Memory B cell (primary cell): Measurements from ENCODE around the gene PNMA8A.
"Not testable (repeated sequence)": the region's sequence is repeated elsewhere in the genome, so short reads cannot be mapped to it uniquely, and the experiment has no call there.

Experiments used
- ATAC-seq: fragments of 150-1000 bp; cut with Tn5 transposase; 2 replicates; pipeline ENCODE4 v1.10.0; 2021; ENCODE audit warnings: low read depth, mild to moderate bottlenecking, moderate library complexity
- DNase-seq, 2 donors: peaks; one replicate each; pipeline ENCODE4 v3.0.0; 2022; ENCODE audit warnings: low spot score in 2 of 2
- H3K27ac Mint-ChIP-seq: one replicate; pipeline ENCODE4 v1.8.0; 2022; ENCODE audit warnings: mild to moderate bottlenecking, moderate library complexity, mixed read lengths
- H3K27me3 Mint-ChIP-seq: one replicate; pipeline ENCODE4 v1.8.0; 2022; ENCODE audit warnings: mixed read lengths
- H3K36me3 Mint-ChIP-seq: one replicate; pipeline ENCODE4 v1.8.0; 2022; ENCODE audit warnings: mild to moderate bottlenecking, mixed read lengths
- H3K4me1 Mint-ChIP-seq: one replicate; pipeline ENCODE4 v1.8.0; 2022; ENCODE audit warnings: mixed read lengths
- H3K4me3 Mint-ChIP-seq: one replicate; pipeline ENCODE4 v1.8.0; 2022; ENCODE audit warnings: mild to moderate bottlenecking, moderate library complexity, mixed read lengths
- H3K9me3 Mint-ChIP-seq: one replicate; pipeline ENCODE4 v1.8.0; 2022; ENCODE audit warnings: mixed read lengths

The PNMA8A gene

DNA sequence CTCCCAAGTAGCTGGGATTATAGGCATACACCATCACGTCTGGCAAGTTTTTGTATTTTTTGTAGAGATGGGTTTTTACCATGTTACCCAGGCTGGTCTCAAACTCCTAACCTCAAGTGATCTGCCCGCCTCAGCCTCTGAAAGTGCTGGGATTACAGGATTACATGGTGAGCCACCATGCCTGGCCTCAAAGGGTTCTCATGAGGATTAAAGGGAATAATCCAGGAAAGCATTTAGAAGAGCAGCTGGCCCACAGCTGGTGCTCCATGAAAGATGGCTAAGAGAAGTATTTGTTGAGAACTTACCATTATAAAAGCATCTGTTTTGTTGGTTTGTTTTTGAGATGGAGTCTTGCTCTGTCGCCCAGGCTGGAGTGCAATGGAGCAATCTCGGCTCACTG lies 25.5 kb upstream of the PNMA8A start:
- Mint-ChIP-seq H3K27me3 (peaks cover 27% of the 10 kb centered on the region), H3K4me1 (peaks cover 15% of the 10 kb centered on the region)
- ATAC-seq, H3K36me3 Mint-ChIP-seq, DNase-seq, H3K27ac Mint-ChIP-seq, H3K4me3 Mint-ChIP-seq, H3K9me3 Mint-ChIP-seq: not testable (repeated sequence)

DNA sequence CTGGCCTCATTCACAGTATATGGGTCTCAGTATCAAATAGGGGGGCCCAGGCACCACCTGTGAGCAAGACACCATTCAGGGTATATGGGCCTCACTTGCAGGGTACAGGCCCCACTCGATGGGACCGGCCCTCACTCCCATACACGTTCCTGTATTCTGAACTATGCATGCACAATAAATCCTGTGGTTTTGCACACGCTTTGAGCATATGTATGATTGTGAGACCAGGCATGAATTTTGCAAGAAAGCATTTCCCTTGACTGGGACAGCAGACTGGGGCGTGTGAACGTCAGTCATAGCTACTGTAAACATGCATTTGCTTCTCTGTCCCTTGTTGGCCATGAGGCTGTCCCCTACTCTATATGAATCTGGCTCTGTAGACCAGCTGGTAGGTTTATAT lies 24.9 kb upstream of the PNMA8A start:
- DNase-seq (no peak), ATAC-seq (no peak)
- H3K36me3 Mint-ChIP-seq: no peaks in the 10 kb centered on the region
- H3K4me1 Mint-ChIP-seq: peaks cover 15% of the 10 kb centered on the region
- H3K27ac Mint-ChIP-seq: no peak overlapping the region
- H3K9me3 Mint-ChIP-seq: no peaks in the 10 kb centered on the region
- no peak overlapping the region for H3K4me3 Mint-ChIP-seq
- H3K27me3 Mint-ChIP-seq: peaks cover 30% of the 10 kb centered on the region

DNA sequence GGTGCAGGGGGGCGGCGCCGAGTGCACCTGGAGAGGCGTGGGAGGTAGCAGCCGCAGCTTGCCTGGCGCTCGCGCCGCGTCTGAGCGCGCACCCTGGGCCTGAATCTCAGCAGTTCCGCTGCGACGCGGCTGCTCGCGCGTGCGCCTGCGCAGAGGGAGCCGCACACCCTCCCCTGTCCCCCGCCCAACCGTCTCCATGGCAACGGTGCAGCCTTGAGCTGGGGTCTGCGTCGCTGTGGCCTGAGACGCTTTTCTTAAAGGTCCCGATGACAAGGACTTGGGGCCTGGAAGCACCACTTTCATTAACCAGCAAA lies 24.4 kb upstream of the PNMA8A start, which contains the start of gene PNMA8B:
PNMA8B (minus strand) TSS at position 82 of the 314 bp plus-strand sequence. CDS start 402 bp downstream, outside the sequence.
- ATAC-seq (peak; percentile 63), DNase-seq (no peak)
- peak within 1 kb of the TSS; percentile 78 for H3K4me3 Mint-ChIP-seq
- peaks cover 33% of the 10 kb centered on the region for H3K27me3 Mint-ChIP-seq
- no peaks in the 10 kb centered on the region for H3K36me3 Mint-ChIP-seq
- H3K4me1 Mint-ChIP-seq: peaks cover 16% of the 10 kb centered on the region
- H3K27ac Mint-ChIP-seq: no peak within 1 kb of the TSS
- H3K9me3 Mint-ChIP-seq: peaks cover under 1% of the 10 kb centered on the region

DNA sequence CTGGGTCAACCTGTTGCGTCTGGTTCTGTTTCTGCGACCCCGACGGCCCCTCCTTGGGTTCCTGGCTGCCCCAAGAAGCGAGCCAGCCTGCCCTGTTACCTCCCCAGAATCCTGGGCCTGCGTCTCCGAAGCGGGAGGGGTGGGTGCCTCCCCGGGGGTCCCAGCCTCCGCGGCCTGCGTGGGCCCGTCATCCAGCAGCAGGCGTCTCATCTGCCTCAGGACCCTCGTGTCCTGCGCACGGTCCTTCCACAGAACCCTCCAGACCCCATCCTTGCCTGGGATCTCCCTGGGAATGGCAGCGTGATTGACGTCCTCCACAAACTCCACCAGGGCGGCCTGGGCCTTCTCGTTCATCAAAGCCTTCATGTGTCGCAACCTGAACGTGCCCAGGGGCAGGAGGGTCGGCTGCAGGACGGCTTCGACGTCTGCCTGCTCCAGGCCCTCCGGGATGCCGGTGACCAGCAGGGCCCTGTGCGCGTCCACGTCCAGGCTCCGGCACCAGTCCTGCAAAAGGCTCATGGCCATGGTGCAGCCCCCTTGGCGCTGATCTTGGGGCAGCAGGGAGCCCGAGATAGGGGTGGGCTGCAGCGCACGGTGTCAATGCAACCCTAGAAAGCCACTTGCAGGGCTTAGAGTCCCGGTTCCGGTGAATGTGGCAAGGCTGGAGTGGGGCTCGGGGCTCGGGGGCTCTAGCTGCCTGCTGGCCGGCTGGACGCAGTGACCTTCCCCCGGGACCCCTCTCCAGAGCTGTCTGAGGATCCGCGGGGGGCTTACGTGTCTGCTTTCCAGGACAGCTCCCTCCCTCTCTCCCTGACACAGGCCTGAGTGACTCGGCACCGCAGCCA lies 23.8 kb upstream of the PNMA8A start:
- Mint-ChIP-seq H3K27me3 (peaks cover 35% of the 10 kb centered on the region), H3K4me1 (peaks cover 20% of the 10 kb centered on the region), H3K4me3 (peak overlapping the region; percentile 78), H3K27ac (no peak overlapping the region), H3K9me3 (peaks cover 1% of the 10 kb centered on the region), H3K36me3 (no peaks in the 10 kb centered on the region)
- no peak for ATAC-seq
- no peak for DNase-seq

DNA sequence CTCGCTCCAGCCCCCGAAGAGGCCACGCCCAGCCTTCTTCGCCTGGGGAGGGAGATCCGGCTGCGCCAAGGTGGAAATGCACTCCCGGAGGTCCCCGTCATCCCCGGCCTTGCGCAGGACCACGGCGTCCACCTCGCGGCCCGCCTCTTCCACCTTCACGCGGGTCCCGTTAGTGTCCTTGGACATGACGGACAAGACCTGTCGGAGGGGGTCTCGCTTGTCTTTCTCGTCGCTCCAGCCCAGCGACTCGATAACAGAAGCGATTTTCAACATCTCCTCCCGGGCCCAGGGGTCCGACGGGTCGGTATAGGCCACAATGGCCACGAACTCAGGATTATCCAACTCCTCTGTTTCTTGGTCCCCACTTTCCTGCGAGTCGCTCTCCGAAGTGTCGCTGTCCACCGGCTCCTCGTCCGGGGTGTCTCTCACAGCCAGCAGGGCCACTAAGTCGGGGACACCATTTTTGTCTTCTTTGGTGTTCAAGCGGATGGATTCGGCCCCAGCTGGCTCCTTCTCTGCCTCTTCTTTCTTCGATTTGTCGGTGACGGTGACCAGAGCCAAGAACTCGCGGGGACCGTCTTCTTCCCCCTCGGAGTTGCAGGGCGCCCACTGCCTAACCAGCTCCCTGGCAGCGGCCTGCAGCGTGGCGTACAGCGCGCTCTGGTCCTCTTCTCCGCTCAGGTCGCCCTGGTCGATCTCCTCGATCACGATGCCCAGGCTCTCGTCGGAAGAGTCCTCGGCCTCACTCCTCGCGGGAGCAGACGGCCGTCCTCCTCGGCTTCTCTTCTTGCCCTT lies 23.0 kb upstream of the PNMA8A start:
- H3K36me3 Mint-ChIP-seq: no peaks in the 10 kb centered on the region
- H3K27me3 Mint-ChIP-seq: peaks cover 37% of the 10 kb centered on the region
- DNase-seq: no peak
- no peak for ATAC-seq
- H3K9me3 Mint-ChIP-seq: peaks cover 1% of the 10 kb centered on the region
- peaks cover 24% of the 10 kb centered on the region for H3K4me1 Mint-ChIP-seq
- peak overlapping the region; percentile 78 for H3K4me3 Mint-ChIP-seq
- peak overlapping the region; percentile 73 for H3K27ac Mint-ChIP-seq

DNA sequence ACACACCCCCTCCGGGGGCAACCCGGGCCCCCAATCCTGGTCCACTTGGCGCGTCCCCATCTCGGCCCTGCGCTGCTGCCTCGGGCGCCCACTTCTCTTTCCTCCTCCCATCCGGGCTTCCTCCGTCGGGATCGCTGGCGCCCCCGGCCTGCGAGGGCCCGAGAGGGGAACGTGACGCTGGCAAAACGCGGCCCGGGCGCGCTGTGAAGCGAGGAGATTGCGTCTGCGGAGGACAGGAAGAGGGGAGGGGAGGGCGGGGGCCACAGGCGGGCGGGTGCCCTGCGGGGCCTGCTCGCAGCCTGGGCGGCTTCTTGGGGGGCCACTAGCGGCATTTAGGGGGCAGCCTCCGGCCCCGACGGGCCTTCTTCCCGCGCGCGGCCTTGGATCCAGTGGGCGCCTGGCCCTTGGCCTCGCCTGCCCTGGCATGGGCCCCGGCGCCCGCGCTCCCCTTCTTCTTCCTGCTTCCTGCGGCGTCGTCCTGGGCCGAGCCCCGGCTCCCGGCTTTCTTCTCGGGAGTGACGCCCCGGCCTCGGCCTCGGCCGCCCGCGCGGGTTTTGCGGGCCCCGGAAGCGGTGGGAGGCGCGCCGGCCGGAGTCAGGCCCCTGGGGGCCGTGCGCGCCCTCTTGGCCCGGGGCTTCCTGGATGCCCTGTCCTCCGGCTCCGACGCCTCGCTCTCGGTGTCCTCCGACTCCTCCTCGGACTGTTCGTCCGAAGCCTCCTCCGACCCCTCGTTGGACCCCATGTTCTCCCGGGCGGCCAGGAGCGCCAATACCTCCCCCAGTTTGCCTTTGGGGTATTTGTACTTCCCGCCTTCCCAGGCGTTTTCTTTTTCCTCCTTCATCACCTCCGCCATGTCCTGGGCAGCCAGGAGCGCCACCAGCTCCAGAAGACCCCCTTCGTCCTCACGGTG lies 22.1 kb upstream of the PNMA8A start:
- Mint-ChIP-seq H3K27me3 (peaks cover 42% of the 10 kb centered on the region), H3K4me3 (peak overlapping the region; percentile 80), H3K27ac (peak overlapping the region; percentile 73), H3K9me3 (peaks cover 1% of the 10 kb centered on the region), H3K4me1 (peaks cover 26% of the 10 kb centered on the region), H3K36me3 (no peaks in the 10 kb centered on the region)
- ATAC-seq (peak; percentile 52), DNase-seq (no peak)

DNA sequence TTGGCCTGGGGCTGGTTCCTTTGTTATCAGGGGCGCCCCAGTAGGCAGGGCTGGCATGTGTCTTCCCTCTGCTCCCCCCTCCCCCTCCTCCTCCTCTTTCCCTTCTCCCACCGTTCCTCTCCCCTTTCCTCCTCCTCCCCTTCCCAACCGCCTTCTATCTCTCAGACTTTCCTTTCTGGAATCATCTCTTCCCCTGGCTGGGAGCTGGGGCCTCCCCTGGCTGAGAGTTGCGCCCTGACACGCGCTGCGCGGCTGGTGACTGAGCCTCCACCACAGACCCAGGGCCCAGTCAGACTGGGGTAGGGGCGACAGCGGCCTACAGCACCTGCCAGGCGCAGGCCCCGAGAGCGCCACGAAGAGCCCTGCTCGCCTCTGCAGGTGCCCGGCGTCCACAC lies 21.5 kb upstream of the PNMA8A start:
- ATAC-seq: no peak
- Mint-ChIP-seq H3K4me3 (peak overlapping the region; percentile 21), H3K36me3 (no peaks in the 10 kb centered on the region), H3K4me1 (peaks cover 30% of the 10 kb centered on the region), H3K27me3 (peaks cover 43% of the 10 kb centered on the region), H3K27ac (peak overlapping the region; percentile 28), H3K9me3 (peaks cover 1% of the 10 kb centered on the region)
- DNase-seq: no peak

DNA sequence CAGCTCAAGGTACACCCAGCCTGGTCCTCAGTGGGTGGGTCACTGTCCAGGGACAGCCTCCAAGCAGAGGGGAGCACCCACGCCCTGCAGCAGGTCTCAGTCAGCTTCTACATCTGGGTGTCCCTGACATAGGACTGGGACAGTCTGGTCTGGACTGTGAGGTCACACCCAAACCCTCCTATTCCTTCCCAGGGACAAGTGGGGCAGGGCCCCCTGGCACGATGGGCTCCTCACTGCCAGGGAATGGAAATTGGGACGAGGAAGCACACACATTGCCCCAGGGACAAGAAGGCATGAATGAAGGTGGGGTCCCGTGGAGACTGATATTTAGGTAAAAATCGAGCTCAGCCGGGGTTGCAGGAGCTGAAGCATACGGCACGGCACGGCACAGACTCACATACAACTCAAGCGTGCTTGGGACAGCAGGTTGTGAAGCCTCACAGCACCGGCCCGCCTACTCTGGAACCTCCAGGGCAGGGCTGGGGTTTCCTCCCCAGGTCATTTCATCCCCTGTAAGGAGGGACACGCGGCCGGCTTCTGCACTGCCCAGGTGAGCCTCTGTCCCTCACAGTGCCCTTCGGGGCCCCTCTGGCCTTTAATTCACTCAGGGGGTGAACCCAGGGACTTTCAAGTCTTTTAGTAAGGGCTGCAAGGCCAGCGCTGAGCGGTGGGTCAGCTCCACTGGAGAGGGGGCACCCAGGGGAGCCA lies 20.8 kb upstream of the PNMA8A start:
- DNase-seq: no peak
- Mint-ChIP-seq H3K9me3 (peaks cover 1% of the 10 kb centered on the region), H3K4me1 (peaks cover 31% of the 10 kb centered on the region), H3K4me3 (no peak overlapping the region), H3K27ac (no peak overlapping the region), H3K27me3 (peaks cover 42% of the 10 kb centered on the region), H3K36me3 (no peaks in the 10 kb centered on the region)
- no peak for ATAC-seq

DNA sequence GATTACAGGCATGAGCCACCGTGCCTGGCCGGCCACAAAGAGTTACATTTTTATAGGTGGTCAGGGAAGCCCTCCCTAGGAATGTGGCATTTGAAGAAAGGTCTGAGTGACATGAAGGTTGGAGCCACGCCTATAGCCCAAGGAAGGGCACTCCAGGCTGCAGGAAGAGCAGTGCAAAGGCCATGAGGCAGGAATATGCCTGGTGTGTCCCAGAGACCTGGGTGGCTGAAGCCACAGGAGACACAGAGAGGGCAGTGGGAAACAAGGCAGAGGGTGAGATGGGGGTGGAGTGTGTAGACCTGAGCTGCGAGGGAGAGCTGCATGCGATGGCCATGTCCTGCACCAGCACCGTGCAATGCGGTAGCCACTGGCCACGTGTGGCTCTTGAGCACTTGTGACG lies 19.4 kb upstream of the PNMA8A start:
- no peak for ATAC-seq
- Mint-ChIP-seq H3K27me3 (peaks cover 48% of the 10 kb centered on the region), H3K4me3 (no peak overlapping the region), H3K27ac (peak overlapping the region; percentile 19), H3K36me3 (no peaks in the 10 kb centered on the region), H3K9me3 (peaks cover 1% of the 10 kb centered on the region), H3K4me1 (peaks cover 31% of the 10 kb centered on the region)
- DNase-seq: no peak

DNA sequence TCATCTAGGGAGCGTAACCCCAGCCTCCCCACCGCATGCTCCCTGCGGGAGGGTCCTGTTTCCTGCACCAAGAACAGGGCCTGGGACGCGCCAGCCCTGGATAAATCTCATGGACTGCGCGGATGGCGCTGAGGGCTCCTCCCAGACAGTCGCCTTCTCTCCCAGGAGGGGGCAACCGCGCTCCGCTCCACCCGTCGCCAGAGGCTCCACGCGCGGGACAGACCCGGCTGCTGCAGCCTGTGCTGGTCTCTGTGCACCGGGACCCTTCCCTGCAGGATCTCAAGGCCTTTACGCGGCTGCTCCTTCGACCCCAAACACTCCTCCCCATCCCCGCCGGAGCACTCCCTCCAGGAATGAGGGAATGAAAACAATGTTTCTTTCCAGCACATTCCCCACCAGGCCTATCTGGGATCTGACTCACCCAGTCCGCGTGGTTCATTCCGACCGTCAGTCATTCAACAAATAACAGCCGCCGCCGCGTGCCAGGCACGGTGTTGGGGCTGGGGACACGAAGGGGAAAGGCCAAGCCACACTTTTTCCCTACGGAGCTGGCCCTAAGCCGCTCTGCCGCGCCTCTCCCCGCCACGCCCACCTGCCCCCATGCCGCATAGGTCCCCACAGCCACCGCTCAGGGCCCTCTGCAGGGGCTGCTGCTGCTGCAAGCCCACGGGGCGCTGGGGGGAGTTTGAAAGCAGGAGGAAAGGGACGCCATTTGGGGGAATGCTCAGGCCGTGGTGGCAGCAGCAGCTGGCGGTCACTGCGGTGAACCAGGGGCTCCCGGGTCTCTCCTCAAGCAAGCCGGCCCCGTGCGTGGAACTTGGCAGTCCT lies 18.3 kb upstream of the PNMA8A start:
- DNase-seq: no peak
- Mint-ChIP-seq H3K4me1 (peaks cover 28% of the 10 kb centered on the region), H3K36me3 (no peaks in the 10 kb centered on the region), H3K9me3 (peaks cover 1% of the 10 kb centered on the region), H3K27me3 (peaks cover 47% of the 10 kb centered on the region), H3K27ac (no peak overlapping the region), H3K4me3 (no peak overlapping the region)
- ATAC-seq: no peak

DNA sequence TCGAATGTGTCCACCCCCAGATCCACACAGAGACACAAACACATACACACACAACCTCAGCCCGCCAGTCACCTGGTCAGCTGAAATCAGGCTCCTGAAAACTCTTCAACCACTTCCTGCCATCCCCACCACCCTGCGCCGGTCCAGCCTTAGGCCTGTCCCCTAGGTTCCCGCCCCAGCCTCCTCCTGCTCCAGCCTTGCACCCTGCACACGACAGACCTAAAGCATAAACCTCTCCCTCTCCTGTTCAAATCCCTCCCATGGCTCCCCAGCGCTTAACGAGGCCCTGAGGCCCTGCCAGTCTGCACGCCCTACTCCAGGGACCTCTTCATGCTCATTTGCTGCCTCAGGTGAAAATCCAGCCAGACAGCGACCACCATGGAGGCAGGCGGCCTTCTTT lies 17.2 kb upstream of the PNMA8A start:
- peak overlapping the region; percentile 17 for H3K27ac Mint-ChIP-seq
- no peaks in the 10 kb centered on the region for H3K36me3 Mint-ChIP-seq
- no peak overlapping the region for H3K4me3 Mint-ChIP-seq
- DNase-seq: no peak
- H3K27me3 Mint-ChIP-seq: peaks cover 42% of the 10 kb centered on the region
- H3K4me1 Mint-ChIP-seq: peaks cover 20% of the 10 kb centered on the region
- no peak for ATAC-seq
- peaks cover 1% of the 10 kb centered on the region for H3K9me3 Mint-ChIP-seq

DNA sequence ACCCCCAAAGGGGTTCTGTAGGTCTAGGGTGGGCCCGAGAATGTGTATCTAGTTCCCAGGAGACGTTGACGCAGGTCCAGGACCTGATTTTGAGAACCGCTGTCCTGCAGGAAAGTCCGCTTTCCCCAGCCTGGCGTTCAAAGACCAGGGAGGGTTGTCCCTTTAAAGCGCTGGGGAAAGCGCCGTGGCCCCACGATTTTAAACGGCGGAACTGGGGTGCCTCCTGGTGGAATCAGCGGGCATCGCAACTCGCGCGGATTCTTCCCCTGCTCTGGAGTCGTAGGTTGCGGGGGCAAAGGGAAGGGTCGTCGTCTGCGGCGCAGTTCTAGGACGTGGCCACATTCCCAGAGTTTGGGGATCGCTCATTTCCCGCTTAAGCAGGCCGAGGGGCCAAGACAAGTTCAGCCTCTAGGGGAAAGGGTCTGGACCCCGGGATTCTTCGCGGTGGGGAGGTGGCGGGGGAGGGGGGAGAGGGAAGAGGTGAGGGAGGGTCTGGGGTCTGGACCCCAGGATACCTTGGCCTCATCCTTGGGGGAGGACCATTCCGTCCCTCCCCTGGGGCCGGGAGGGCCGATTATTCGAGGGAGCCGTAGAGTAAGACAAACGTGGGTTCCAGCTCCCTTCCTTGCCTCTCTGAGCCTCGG lies 16.6 kb upstream of the PNMA8A start:
- DNase-seq: peak; percentile 62 to 82
- Mint-ChIP-seq H3K27ac (peak overlapping the region; percentile 17), H3K4me1 (peaks cover 18% of the 10 kb centered on the region), H3K27me3 (peaks cover 40% of the 10 kb centered on the region), H3K4me3 (no peak overlapping the region), H3K36me3 (no peaks in the 10 kb centered on the region), H3K9me3 (peaks cover 1% of the 10 kb centered on the region)
- peak; percentile 63 for ATAC-seq
